Activated CD4-positive, alpha-beta T cell treated with anti-CD3 and anti-CD28 coated beads for 4 hours (primary cell): ENCODE results near the gene MACROH2A2.
"Not testable (repeated sequence)": the region's sequence is repeated elsewhere in the genome, so short reads cannot be mapped to it uniquely, and the experiment has no call there.

ENCODE experiments used
- DNase-seq, 2 donors: peaks; one replicate each; pipeline ENCODE4 v3.0.0-alpha.2; 2020

Gene MACROH2A2

DNA sequence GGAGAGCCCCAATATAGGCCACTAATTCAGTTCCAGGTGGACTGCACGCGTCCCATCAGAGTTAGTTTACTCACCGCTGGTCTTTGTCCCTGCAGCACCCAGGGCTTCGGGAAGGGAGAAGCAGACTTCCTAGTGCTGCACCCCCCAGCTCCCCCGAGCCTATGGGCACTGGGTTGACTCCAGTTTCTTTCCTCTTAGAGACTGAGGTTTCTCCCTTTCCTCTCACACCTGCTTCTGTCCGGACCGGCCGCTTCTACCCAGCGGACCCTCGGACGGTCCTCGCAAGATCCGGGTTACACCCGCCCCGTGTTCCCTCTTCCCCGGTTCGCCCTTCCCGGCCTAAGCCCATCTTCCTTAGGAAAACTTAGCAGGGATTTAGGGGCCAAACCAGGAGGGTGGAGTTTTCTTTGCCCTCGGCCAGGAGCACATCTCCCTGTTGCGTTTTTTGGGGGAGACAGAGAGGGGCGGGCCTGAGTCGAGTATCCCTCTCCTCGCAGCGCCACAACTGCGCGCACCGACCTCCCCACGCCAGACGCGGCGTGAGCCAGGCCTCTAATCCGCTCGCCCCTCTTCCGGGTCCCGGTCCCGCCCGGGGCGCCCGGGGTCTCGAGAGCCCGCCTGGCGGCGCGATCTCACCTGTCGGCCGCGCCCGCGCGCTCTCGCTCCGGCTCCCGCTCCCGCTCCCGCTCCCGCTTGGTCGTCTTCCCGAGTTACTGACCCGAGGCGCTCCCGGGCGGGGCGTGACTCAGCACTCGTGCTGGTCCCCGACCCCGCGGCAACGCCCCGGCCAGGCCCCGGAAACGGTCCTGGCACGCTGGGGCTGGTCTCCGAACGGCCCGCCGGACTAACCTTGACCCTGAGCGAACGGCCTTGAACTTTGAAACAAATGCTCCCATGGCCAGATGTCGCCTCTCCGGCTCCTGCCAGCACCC, 79.7 kb downstream of the MACROH2A2 start, which contains the start of gene AIFM2:
TSS of gene AIFM2 (minus strand) at position 728 of the 932 bp plus-strand sequence. CDS start 8,741 bp downstream, outside the sequence.
- DNase-seq = peak in 1 of 2 donors; percentile 14

GRCh38 chr10:70135046-70135445, 82.4 kb downstream of the MACROH2A2 start:
- DNase-seq = no peak

DNA sequence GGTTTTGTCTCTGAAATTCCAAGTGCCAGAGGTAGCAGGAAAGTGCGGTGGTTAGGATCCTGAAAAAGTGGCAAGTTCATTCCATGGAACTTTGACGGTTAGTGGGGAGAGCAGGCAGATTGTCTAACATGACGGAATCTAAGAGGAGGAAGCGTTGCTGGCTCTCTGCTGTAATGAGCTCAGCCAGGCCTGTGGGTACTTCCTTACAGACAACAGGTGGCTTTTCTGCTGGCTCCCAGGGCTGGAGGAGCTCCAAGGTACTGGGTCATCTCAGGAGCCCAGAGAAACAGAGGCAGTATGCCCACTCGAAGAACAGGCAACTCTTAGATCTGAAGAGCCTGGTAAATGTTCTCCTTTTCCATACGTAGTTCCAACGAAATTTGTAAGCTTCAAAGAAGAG, 83.0 kb downstream of the MACROH2A2 start:
- no peak for DNase-seq

DNA sequence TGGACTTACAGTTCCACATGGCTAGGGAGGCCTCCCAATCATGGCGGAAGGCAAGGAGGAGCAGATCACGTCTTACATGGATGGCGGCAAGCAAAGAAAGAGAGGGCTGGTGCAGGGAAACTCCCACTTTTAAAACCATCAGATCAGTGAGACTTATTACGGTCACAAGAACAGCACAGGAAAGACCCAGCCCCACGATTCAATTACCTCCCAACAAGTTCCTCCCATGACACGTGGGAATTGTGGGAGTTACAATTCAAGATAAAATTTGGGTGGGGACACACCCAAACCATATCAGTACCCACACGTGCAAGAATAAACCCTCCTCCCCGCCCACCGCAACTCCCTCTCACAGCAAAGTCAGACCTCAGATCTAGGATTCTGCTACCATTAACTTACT, 84.5 kb downstream of the MACROH2A2 start:
- no peak for DNase-seq

DNA sequence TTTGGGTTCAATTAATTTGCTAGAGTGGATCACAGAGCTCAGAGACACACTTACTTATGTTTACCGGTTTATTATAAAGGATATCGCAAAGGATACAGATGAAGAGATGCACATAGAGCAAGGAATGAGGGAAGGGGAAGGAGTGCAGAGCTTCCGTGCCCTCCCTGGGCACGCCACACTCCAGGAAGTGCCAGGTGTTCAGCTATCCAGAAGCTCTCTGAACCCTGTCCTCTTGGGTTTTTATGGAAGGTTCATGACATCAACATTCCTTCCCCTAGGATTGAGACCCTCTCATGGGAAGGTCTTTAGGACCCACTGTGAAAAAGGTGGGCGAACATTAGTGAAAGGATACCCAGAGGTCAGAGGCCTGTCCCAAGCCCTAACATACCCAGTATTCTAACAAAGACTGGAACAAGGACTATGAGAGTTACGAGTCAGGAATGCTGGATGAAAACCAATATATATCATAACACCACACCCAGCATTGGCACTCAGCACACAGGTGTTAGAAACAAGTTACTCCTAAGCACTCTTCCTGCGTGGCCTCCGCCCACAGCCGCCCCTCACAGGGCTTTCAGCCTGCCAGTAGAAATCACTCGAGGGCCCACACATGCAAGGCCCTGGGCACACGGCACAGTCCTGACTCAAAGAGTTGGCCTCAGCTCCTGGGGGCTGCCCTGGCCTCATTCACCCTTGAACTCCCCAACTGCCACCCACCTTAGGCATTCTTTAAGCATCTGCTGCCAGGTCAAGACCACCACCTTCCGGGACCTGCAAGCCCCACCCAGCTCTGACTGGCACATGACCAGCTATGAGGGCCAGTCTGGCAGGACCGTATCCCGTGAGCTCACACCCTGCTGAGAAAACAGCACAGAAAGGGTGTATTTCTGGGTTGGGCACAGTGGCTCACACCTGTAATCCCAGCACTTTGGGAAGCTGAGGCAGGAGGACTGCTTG, 85.6 kb downstream of the MACROH2A2 start:
- DNase-seq = no peak

GRCh38 chr10:70139151-70139996, 86.7 kb downstream of the MACROH2A2 start:
- no peak for DNase-seq

GRCh38 chr10:70139997-70140250, 87.3 kb downstream of the MACROH2A2 start:
- DNase-seq = no peak

- no peak for DNase-seq
Observed at GRCh38 chr10:70140297-70140696, 87.7 kb downstream of the MACROH2A2 start.

DNA sequence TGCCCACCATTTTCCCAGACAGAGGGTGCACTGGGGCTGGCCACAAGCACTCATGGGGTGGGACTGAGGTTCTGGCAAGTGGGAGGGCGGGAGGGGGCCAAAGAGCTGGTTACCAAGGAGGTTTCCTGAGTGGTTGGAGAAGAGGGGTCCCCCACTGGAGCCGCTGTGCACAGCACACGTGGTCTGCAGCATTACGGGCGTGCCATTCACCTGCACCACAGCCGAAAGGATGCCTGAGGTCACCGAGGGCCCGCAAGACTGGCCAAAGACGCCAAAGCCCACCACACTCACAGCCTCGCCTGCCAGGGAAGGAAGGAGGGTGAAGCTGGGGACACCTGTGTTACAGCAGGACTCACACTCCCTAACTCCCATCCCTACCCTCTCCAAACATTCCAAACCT, 89.9 kb downstream of the MACROH2A2 start:
- no peak for DNase-seq

GRCh38 chr10:70144372-70145110, 91.9 kb downstream of the MACROH2A2 start:
- DNase-seq = no peak

DNA sequence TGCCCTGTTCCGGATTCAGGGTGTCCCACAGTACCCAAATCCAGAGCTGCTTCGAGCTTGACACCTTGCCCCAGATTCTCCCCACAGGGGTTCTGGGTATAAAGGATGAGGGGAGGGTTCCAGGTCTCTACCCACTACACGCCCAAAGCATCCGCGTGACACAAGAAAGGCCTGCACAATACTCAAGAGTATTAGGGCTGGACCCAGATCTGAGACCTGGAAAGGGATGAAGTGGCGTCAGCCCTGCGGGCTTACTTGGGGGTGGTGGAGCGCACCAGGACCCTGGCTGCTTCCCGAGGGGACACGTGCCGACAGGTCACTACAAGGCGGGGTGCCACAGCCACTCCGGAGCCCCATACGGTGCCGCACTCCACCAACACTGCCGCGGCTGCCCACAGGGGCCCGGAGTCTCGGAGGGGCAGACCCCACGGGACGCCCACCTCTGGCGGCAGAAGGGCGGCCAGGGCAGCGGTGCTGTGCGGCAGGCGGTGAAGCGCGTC, 92.6 kb downstream of the MACROH2A2 start:
- no peak for DNase-seq

- peak; percentile 65 to 72 for DNase-seq
Observed at GRCh38 chr10:70145666-70146488, 93.2 kb downstream of the MACROH2A2 start.

DNA sequence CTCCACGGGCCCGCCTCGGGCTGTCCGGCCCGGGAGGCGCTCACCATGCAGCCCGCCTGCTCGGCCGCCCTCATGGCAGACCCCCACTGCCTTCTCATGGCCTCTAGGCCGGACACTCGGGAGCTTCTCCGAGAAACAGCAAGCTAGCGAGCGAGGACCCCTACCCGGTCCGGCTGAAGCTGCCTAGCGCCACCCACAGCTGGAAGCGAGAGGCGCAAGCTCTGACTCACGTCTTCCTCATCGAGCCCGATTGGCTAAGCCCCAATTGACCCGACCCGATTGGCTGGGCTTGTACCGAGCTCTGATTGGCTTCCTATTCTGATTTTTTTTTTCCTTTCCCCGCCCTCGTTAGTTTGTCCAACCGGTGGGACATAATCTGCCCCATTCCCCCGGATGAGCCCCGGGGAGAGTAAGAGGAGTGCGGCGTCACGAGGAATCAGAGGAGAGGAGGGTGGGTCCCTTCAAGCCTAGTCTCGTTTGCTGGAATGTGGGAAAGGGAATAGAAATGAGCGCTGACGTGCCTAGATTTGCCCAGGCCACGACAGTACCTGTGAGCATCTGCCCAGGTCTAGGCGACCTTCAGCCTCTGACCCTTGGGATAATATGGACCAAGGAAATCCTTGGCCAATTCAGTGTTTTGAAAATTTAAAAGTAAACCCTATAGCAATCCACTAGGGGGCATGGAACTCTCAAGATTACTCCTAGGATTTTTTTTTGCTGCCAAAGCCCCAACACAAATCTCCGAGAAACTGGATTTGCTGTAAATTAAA, 94.0 kb downstream of the MACROH2A2 start, which contains the start of gene TYSND1:
TSS of gene TYSND1 (minus strand) at position 212 of the 770 bp plus-strand sequence. CDS start at position 98, 114 bp downstream.
- peak; percentile 92 for DNase-seq

DNA sequence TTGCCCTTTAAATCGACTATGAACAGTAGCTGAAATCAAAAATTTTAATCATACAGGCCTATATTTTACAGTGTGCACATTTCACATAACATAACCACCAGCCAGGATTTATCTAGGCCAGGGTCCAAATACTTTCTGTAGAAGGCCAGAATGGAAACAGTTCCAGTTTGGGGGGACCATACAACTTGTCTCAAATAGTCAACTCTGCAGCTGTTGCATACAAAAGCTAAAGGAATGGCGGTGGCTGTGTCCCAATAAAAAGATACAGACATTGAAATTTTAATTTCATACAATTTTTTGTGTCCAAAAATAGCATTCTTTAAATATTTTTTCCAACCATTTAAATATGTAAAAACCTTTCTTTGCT, 94.6 kb downstream of the MACROH2A2 start:
- DNase-seq = no peak

GRCh38 chr10:70148516-70148915, 95.9 kb downstream of the MACROH2A2 start:
- no peak for DNase-seq

DNA sequence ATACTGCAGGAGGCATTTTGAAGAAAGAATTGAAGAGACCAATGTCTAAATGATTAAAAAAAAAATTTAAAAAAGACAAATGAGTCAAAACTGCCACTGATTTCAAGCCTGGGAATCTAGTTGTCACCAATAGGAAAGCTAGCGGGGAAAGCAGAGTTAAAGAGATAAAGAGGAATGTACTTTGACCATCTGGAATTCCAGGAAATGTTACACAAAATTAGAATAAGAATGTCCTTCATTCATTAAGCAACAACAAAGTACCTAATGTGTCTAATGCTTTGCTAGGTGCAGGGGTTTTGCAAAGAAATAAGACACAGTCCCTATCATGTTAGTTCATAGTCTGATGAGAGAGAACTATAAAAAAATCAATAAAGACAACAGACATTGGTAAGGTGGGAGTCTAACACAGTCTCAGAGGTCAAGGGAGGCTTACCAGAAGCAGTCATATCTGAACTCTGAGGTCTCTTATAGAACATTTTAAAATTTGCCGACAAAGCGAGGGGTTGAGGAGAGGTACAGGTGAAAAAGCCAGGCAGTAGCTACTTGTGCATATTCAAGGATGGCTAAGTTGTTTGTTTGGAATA, 102.7 kb downstream of the MACROH2A2 start:
- no peak for DNase-seq

DNA sequence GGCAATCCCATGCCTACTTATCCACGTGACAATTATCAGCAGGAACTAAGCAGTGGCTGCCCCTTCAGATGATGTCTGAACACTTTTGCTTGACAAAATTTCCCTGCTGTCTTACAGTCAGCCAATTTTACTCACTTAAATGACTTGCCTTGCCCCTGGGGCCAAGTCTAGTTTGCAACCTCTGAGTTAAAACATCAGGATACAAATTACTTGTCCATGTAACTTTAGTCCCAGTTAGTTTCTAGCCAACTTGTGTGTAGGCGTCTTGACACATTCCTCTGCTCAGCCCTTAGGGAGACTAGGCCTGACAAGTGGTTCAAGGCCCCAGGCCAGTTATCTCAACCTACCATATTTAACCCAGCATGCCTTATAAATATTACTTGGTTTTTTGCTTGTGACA, 105.5 kb downstream of the MACROH2A2 start:
- DNase-seq = no peak

- not testable (repeated sequence) for DNase-seq
Observed at GRCh38 chr10:70159366-70159765, 106.7 kb downstream of the MACROH2A2 start.

DNA sequence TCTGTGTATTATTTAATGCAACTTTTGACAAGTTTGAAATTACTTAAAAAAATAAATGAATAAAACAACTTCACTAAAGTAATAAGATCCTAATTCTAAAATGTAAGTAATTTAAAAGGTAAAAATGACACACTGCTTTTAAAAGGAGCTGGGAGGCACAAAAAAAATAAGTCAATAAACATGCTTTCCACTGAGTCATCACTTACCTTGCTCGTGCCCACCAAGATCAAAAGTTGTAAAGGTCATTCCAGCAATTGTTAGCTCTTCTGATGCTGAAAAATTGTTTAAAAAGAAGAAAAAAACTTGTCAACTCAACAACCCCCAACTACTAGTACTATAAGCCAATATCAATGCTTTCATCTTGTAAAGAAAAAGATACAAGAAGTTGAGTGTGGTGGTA, 108.2 kb downstream of the MACROH2A2 start:
- no peak for DNase-seq
